ENCODE data around the gene GTF2IRD1.

GRCh38 chr7:74518654-74519053 is 64.9 kb downstream of the GTF2IRD1 start:
- TF ChIP-seq SIN3A (IDR thresholded peaks at IDR 0.05; ENCODE audit: borderline replicate concordance, insufficient read depth, low read length) (no peak), POLR2AphosphoS5 (IDR thresholded peaks at IDR 0.05; ENCODE audit: low read depth, low read length) (no peak), TAF1 (IDR thresholded peaks at IDR 0.05; ENCODE audit: borderline replicate concordance, insufficient read depth, low read length) (no peak), FOXP2 (optimal IDR thresholded peaks at IDR 0.05; ENCODE audit: borderline replicate concordance, extremely low read depth, extremely low read length, insufficient read depth) (no peak)

Measured in PFSK-1 (cell line).